Left ventricle myocardium inferior (tissue), 1 donor: ENCODE measurements around the gene EFTUD2. TPM values are rescaled to one million over a fixed set of nuclear protein-coding genes. Genes with fewer than 3 reads are reported as not detected.

Source experiments
- DNase-seq: peaks from one replicate; pipeline ENCODE4 v3.0.0-alpha.2; 2020
- H3K27ac ChIP-seq: fragments of 200-600 bp; replicated peaks from 2 replicates; pipeline ENCODE4 v1.8.0; 2021
- H3K27me3 ChIP-seq: fragments of 200-600 bp; 2 replicates; pipeline ENCODE4 v1.8.0; 2021; ENCODE audit warnings: low read depth
- H3K36me3 ChIP-seq: fragments of 200-600 bp; 2 replicates; pipeline ENCODE4 v1.8.0; 2021
- H3K4me1 ChIP-seq: fragments of 200-600 bp; 2 replicates; pipeline ENCODE4 v1.8.0; 2021
- H3K4me3 ChIP-seq: fragments of 200-600 bp; 2 replicates; pipeline ENCODE4 v1.8.0; 2021; ENCODE audit warnings: mild to moderate bottlenecking, moderate library complexity
- H3K9me3 ChIP-seq: fragments of 200-600 bp; replicated peaks from 2 replicates; pipeline ENCODE4 v1.8.0; 2021
- intact Hi-C: fragments of 100-400 bp; cut with micrococcal nuclease; formaldehyde crosslinking; loops from one replicate; pipeline ENCODE4 v1.11.0; 2022
- total RNA-seq: library from RNA; stranded (reverse); fragmentation: NEBNext Ultra II Directional; extraction: Animal tissue kit (Norgen Biotek cat#: 25700); gene quantifications from one replicate; pipeline ENCODE4 v1.2.1, GENCODE V29; 2021
- TF ChIP-seq, protein P1 (sequence below): fragments of 200-600 bp; IDR thresholded peaks from 2 replicates; pipeline ENCODE4 v1.8.0; 2021; ENCODE audit warnings: antibody characterized with exemption, mild to moderate bottlenecking, borderline replicate concordance
- donor health status: DM: no; HTN: yes; CAD: no; lungs with severe emphysema.

EFTUD2 gene
- total RNA-seq, 1 donor from 2014 or later, result 62.0 TPM

DNA sequence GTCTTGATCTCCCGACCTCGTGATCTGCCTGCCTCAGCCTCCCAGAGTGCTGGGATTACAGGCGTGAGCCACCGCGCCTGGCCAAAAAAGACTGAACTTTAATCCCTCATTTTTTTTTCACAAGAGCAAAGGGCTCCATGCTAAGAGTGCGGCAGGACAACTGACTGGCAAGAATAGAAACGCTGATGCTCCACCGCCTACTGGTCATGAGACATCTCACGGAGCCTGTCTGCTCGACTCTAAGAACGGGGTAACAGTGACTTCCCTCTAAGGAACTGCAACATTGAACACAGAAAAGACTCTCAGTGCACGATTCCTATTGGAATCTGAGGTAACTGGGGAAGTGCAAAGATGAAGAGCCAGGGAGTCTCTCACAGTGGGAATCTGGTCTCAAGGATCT, 27.7 kb downstream of the EFTUD2 start:
- Histone ChIP-seq H3K36me3 (peaks cover 89% of the 10 kb centered on the region), H3K9me3 (no peaks in the 10 kb centered on the region), H3K4me1 (peaks cover 34% of the 10 kb centered on the region), H3K27me3 (no peaks in the 10 kb centered on the region), H3K4me3 (no peak overlapping the region), H3K27ac (peak overlapping the region; percentile 67)
- intact Hi-C loops, result no loop called here
- TF ChIP-seq, protein P1, sequence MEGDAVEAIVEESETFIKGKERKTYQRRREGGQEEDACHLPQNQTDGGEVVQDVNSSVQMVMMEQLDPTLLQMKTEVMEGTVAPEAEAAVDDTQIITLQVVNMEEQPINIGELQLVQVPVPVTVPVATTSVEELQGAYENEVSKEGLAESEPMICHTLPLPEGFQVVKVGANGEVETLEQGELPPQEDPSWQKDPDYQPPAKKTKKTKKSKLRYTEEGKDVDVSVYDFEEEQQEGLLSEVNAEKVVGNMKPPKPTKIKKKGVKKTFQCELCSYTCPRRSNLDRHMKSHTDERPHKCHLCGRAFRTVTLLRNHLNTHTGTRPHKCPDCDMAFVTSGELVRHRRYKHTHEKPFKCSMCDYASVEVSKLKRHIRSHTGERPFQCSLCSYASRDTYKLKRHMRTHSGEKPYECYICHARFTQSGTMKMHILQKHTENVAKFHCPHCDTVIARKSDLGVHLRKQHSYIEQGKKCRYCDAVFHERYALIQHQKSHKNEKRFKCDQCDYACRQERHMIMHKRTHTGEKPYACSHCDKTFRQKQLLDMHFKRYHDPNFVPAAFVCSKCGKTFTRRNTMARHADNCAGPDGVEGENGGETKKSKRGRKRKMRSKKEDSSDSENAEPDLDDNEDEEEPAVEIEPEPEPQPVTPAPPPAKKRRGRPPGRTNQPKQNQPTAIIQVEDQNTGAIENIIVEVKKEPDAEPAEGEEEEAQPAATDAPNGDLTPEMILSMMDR, result no peak
- DNase-seq, result no peak

DNA sequence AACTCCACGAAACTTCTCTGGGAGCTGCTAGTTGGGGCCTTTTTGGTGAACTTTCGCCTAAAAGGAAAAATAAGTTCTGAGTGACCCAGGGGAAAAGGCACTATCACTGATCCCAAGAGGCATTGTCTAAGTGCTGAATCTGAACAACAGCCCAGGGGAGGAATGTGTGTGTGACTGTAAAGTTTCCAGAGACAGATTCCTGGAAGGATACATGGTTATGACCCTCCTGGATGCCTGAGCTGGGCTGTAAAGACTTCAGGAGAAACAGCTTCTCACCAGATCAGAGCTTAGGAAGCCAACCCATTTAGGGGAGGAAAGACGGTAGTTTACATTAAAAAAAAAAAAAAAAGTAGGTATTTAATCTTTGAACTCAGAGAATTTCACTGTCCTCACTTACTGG, 31.4 kb downstream of the EFTUD2 start:
- no peak for DNase-seq
- H3K27me3 ChIP-seq, result no peaks in the 10 kb centered on the region
- intact Hi-C loops, result no loop called here
- TF ChIP-seq, protein P1, result no peak
- H3K36me3 ChIP-seq, result peaks cover 87% of the 10 kb centered on the region
- H3K4me3 ChIP-seq, result no peak overlapping the region
- H3K4me1 ChIP-seq, result peaks cover 32% of the 10 kb centered on the region
- H3K27ac ChIP-seq, result peak overlapping the region; percentile 2
- H3K9me3 ChIP-seq, result no peaks in the 10 kb centered on the region

DNA sequence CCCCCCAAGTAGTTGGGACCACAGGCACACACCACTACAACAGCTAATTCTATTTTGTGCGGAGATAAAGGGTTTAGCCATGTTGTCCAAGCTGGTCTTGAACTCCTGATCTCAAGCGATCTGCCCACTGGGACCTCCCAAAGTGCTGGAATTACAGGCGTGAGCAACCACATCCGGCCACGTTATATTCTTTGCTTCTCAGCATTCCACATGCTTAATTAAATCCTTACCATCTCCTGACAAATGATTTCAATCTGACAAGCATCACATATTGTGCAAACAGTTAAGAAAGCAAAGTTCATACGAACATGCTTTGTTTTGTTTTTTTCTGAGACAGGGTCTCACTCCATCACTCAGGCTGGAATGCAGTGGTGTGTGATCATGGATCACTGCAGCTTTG, 33.3 kb downstream of the EFTUD2 start:
- DNase-seq, result no peak
- H3K36me3 ChIP-seq, result peaks cover 87% of the 10 kb centered on the region
- no peaks in the 10 kb centered on the region for H3K9me3 ChIP-seq
- peaks cover 24% of the 10 kb centered on the region for H3K4me1 ChIP-seq
- TF ChIP-seq, protein P1, result no peak
- H3K27me3 ChIP-seq, result no peaks in the 10 kb centered on the region
- intact Hi-C loops, result loop anchor here (2.0 kb wide), 1 partner anchor 87 kb away; no protein-coding TSS in a partner anchor
- H3K4me3 ChIP-seq, result no peak overlapping the region
- no peak overlapping the region for H3K27ac ChIP-seq

DNA sequence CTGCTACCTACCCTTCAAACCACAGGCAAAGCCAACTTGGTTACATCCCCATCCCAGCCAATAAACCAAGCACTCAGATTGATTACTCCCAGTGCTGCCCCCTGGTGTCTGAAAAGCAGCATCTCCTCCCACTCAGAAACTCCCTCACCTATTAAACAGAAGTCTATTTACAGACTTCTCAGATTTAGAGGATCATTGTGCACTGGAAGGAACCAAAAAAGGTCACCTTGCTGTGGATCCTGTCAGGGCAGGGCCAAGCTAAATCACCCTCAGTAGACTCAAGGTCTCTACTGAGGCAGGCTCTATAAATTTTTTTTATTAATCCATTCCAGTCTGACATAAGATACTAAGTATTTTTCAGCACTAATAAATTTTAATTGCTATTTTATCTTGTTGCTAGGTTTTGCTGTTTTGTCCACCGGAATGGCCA, 34.0 kb downstream of the EFTUD2 start:
- TF ChIP-seq, protein P1, result peak; percentile 91

DNA sequence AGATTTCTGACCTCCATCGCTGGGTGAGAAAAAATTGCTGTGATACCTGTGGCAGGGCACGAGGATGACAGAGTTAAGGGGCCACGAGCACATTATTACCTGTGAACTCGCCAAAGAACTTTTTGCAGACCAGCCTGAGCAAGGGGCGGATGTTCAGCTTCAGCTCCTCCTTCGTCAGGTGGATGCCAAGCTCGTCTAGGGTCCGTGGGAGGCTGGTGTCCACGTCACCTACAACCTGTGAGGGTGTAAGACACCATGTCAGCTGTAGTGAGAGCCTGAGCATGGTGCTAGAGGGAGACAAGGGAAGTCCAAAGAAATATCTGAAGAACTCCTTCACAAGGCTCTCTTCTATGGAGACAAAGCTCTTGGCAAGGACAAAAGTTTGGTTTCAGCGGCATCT, 34.4 kb downstream of the EFTUD2 start:
- intact Hi-C loops, result loop anchor here (2.0 kb wide), 1 partner anchor 86 kb away; no protein-coding TSS in a partner anchor
- TF ChIP-seq, protein P1, result no peak
- peaks cover 87% of the 10 kb centered on the region for H3K36me3 ChIP-seq
- no peaks in the 10 kb centered on the region for H3K27me3 ChIP-seq
- peaks cover 24% of the 10 kb centered on the region for H3K4me1 ChIP-seq
- no peak for DNase-seq
- H3K27ac ChIP-seq, result no peak overlapping the region
- no peak overlapping the region for H3K4me3 ChIP-seq
- no peaks in the 10 kb centered on the region for H3K9me3 ChIP-seq

More for the DNA sequence above, 34.0 kb downstream of the EFTUD2 start:
- Histone ChIP-seq H3K4me3 (no peak overlapping the region), H3K27ac (peak overlapping the region; percentile 29), H3K4me1 (peaks cover 24% of the 10 kb centered on the region), H3K27me3 (no peaks in the 10 kb centered on the region), H3K9me3 (no peaks in the 10 kb centered on the region), H3K36me3 (peaks cover 87% of the 10 kb centered on the region)
- intact Hi-C loops, result loop anchor here (2.0 kb wide), 1 partner anchor 86 kb away; no protein-coding TSS in a partner anchor
- DNase-seq, result peak; percentile 50
